H9 (cell line): ENCODE measurements around the gene SYNE4. TPM values are rescaled to one million over a fixed set of nuclear protein-coding genes. Genes with fewer than 3 reads are reported as not detected.

ENCODE experiments used
- DNase-seq: peaks from one replicate; pipeline ENCODE4 v3.0.0-alpha.2; 2017
- H2AFZ ChIP-seq: one replicate; pipeline ENCODE4 v1.6.1; 2013; ENCODE audit warnings: mild to moderate bottlenecking, low read length, control low read depth, moderate library complexity
- H2AK5ac ChIP-seq: 2 replicates; pipeline ENCODE4 v1.6.1; 2013; ENCODE audit warnings: low read length, control low read depth, mixed read lengths; ENCODE audit not compliant: insufficient read length
- H2BK120ac ChIP-seq: one replicate; pipeline ENCODE4 v1.6.1; 2013; ENCODE audit warnings: low read depth, mild to moderate bottlenecking, low read length, control low read depth, inconsistent platforms; ENCODE audit not compliant: poor library complexity, severe bottlenecking
- H2BK12ac ChIP-seq: 2 replicates; pipeline ENCODE4 v1.6.1; 2013; ENCODE audit warnings: low read length, control low read depth, mixed read lengths, low read depth; ENCODE audit not compliant: insufficient read length
- H2BK15ac ChIP-seq: 2 replicates; pipeline ENCODE4 v1.6.1; 2013; ENCODE audit warnings: low read depth, low read length, control low read depth
- H2BK20ac ChIP-seq: one replicate; pipeline ENCODE4 v1.6.1; 2013; ENCODE audit warnings: low read depth, mild to moderate bottlenecking, low read length, control low read depth, inconsistent platforms; ENCODE audit not compliant: poor library complexity, severe bottlenecking
- H2BK5ac ChIP-seq: 2 replicates; pipeline ENCODE4 v1.6.1; 2013; ENCODE audit warnings: low read length, control low read depth, mixed read lengths; ENCODE audit not compliant: insufficient read length
- H3K14ac ChIP-seq: 2 replicates; pipeline ENCODE4 v1.6.1; 2013; ENCODE audit warnings: low read length, control low read depth; ENCODE audit not compliant: insufficient read depth
- H3K18ac ChIP-seq: 2 replicates; pipeline ENCODE4 v1.6.1; 2013; ENCODE audit warnings: low read depth, mild to moderate bottlenecking, mixed read lengths, low read length, control low read depth; ENCODE audit not compliant: insufficient read length
- H3K23ac ChIP-seq: 2 replicates; pipeline ENCODE4 v1.6.1; 2013; ENCODE audit warnings: low read length, control low read depth, mixed read lengths, low read depth; ENCODE audit not compliant: insufficient read length
- H3K23me2 ChIP-seq: 2 replicates; pipeline ENCODE4 v1.6.1; 2013; ENCODE audit warnings: low read depth, mild to moderate bottlenecking, mixed read lengths, low read length, control low read depth; ENCODE audit not compliant: insufficient read length, poor library complexity, severe bottlenecking
- H3K27ac ChIP-seq: 2 replicates; pipeline ENCODE4 v1.5.1; 2013; ENCODE audit warnings: low read length, control low read depth, mixed read lengths, low read depth; ENCODE audit not compliant: insufficient read length
- H3K27me3 ChIP-seq: 2 replicates; pipeline ENCODE4 v1.6.1; 2013; ENCODE audit warnings: low read length, control low read depth, inconsistent platforms; ENCODE audit not compliant: insufficient read depth
- H3K4ac ChIP-seq: 2 replicates; pipeline ENCODE4 v1.6.1; 2013; ENCODE audit warnings: low read depth, mild to moderate bottlenecking, control low read depth, inconsistent platforms, low read length, moderate library complexity
- H3K4me1 ChIP-seq: 2 replicates; pipeline ENCODE4 v1.6.1; 2013; ENCODE audit warnings: low read length, control low read depth, inconsistent platforms; ENCODE audit not compliant: insufficient read depth
- H3K4me2 ChIP-seq: 2 replicates; pipeline ENCODE4 v1.6.1; 2013; ENCODE audit warnings: low read length, control low read depth, mixed read lengths; ENCODE audit not compliant: insufficient read length, insufficient read depth
- H3K56ac ChIP-seq: 2 replicates; pipeline ENCODE4 v1.6.1; 2013; ENCODE audit warnings: low read depth, mild to moderate bottlenecking, mixed read lengths, low read length, control low read depth; ENCODE audit not compliant: insufficient read length
- H3K79me1 ChIP-seq: 2 replicates; pipeline ENCODE4 v1.6.1; 2013; ENCODE audit warnings: low read depth, mild to moderate bottlenecking, moderate library complexity, low read length, control low read depth, inconsistent platforms; ENCODE audit not compliant: insufficient read depth, poor library complexity, severe bottlenecking
- H3K79me2 ChIP-seq: 2 replicates; pipeline ENCODE4 v1.6.1; 2013; ENCODE audit warnings: low read length, control low read depth, inconsistent platforms; ENCODE audit not compliant: insufficient read depth
- H3K9ac ChIP-seq: 2 replicates; pipeline ENCODE4 v1.6.1; 2013; ENCODE audit warnings: low read length, control low read depth, mixed read lengths; ENCODE audit not compliant: insufficient read length; ENCODE audit errors: extremely low read depth
- H3K9me3 ChIP-seq: one replicate; pipeline ENCODE4 v1.6.1; 2013; ENCODE audit warnings: low read depth, low read length, inconsistent platforms; ENCODE audit not compliant: control insufficient read depth
- H3T11ph ChIP-seq: one replicate; pipeline ENCODE4 v1.6.1; 2013; ENCODE audit warnings: mild to moderate bottlenecking, low read length, control low read depth, inconsistent platforms
- H4K20me1 ChIP-seq: one replicate; pipeline ENCODE4 v1.6.1; 2013; ENCODE audit not compliant: control insufficient read depth, insufficient read length, insufficient read depth
- H4K5ac ChIP-seq: 2 replicates; pipeline ENCODE4 v1.6.1; 2013; ENCODE audit warnings: low read depth, mild to moderate bottlenecking, mixed read lengths, low read length, control low read depth; ENCODE audit not compliant: insufficient read length
- H4K8ac ChIP-seq: replicated peaks from 2 replicates; pipeline ENCODE4 v1.6.1; 2013; ENCODE audit warnings: low read length, control low read depth, mixed read lengths, low read depth; ENCODE audit not compliant: insufficient read length
- H4K91ac ChIP-seq: 2 replicates; pipeline ENCODE4 v1.6.1; 2013; ENCODE audit warnings: low read depth, mild to moderate bottlenecking, moderate library complexity, mixed read lengths, low read length, control low read depth; ENCODE audit not compliant: insufficient read length
- H3K27ac Mint-ChIP-seq, 3 experiments: 2 replicates in 2 of 3; 3 replicates in 1 of 3; pipeline ENCODE4 v1.8.0; 2020 to 2021; ENCODE audit warnings: mixed read lengths in 3 of 3, mild to moderate bottlenecking in 1 of 3, moderate library complexity in 1 of 3
- H3K27me3 Mint-ChIP-seq: 2 replicates; pipeline ENCODE4 v1.8.0; 2021; ENCODE audit warnings: low read depth, mild to moderate bottlenecking, moderate library complexity, mixed read lengths
- H3K36me3 Mint-ChIP-seq, 3 experiments: 2 replicates in 2 of 3; 3 replicates in 1 of 3; pipeline ENCODE4 v1.8.0; 2020 to 2021; ENCODE audit warnings: low read depth in 3 of 3, mixed read lengths in 3 of 3; ENCODE audit not compliant: insufficient read depth in 1 of 3
- H3K4me1 Mint-ChIP-seq, 2 experiments: 2 replicates each; pipeline ENCODE4 v1.8.0; 2020; ENCODE audit warnings: mixed read lengths in 2 of 2
- H3K4me3 Mint-ChIP-seq, 2 experiments: 2 replicates in 1 of 2; 3 replicates in 1 of 2; pipeline ENCODE4 v1.8.0; 2020 to 2021; ENCODE audit warnings: mild to moderate bottlenecking in 2 of 2, mixed read lengths in 2 of 2, moderate library complexity in 1 of 2
- H3K9me3 Mint-ChIP-seq, 2 experiments: 2 replicates in 1 of 2; 3 replicates in 1 of 2; pipeline ENCODE4 v1.8.0; 2020; ENCODE audit warnings: mild to moderate bottlenecking in 2 of 2, mixed read lengths in 2 of 2, moderate library complexity in 1 of 2
- CTCF ChIP-seq: fragments of 200-600 bp; sonication (generic); conservative IDR thresholded peaks from 3 replicates; pipeline ENCODE4 v1.8.0; 2021; ENCODE audit warnings: antibody characterized with exemption, mild to moderate bottlenecking
- WGBS: extraction: QIAGEN DNeasy Blood & Tissue Kit; methylation state at CpG from one replicate; pipeline ENCODE4 v1.1.7; 2013; ENCODE audit warnings: missing lambda C conversion rate, low lambda C conversion rate, mixed read lengths; ENCODE audit not compliant: insufficient read length; ENCODE audit errors: extremely low coverage; 5-methylcytosine and 5-hydroxymethylcytosine counted together
- total RNA-seq: library from RNA; stranded (reverse); gene quantifications from 2 replicates; pipeline ENCODE4 v1.2.1, GENCODE V29; 2021

SYNE4 gene
- total RNA-seq, 1 experiment from 2014 or later: 19.2 TPM

- H3K79me2 ChIP-seq: no peaks in the 10 kb centered on the region
Measured at GRCh38 chr19:36014012-36014924, 5.7 kb upstream of the SYNE4 start, which contains the start of gene ALKBH6. Gene ALKBH6 (minus strand): TSS chr19:36014213. CDS start chr19:36013397, 816 bp downstream.

More at GRCh38 chr19:36014012-36014924, 5.7 kb upstream of the SYNE4 start, which contains the start of gene ALKBH6:
- H4K8ac ChIP-seq: no peak within 1 kb of the TSS
- no peak within 1 kb of the TSS for H2BK5ac ChIP-seq
- Mint-ChIP-seq H3K27me3 (peaks cover 1% of the 10 kb centered on the region), H3K4me1 (peaks cover 30% of the 10 kb centered on the region in 2 experiments), H3K9me3 (no peaks in the 10 kb centered on the region; a peak in 1 of 5 replicates), H3K4me3 (peak within 1 kb of the TSS; percentile 97 to 98), H3K27ac (peak within 1 kb of the TSS; percentile 81 to 96 (median 83); a peak in 6 of 7 replicates), H3K36me3 (peaks cover 3 to 36% (median 18%) of the 10 kb centered on the region in 3 experiments; a peak in 6 of 7 replicates)
- H4K20me1 ChIP-seq: no peaks in the 10 kb centered on the region
- no peaks in the 10 kb centered on the region for H3K4me1 ChIP-seq
- H3K79me1 ChIP-seq: peaks cover 2% of the 10 kb centered on the region
- WGBS: no CpG with 5 or more reads among the region's 42 CpGs
- H2BK15ac ChIP-seq: no peak within 1 kb of the TSS
- no peak within 1 kb of the TSS for H3K18ac ChIP-seq
- no peak within 1 kb of the TSS for H3K4ac ChIP-seq
- no peak within 1 kb of the TSS for H4K91ac ChIP-seq
- TF ChIP-seq CTCF: no peak
- no peak within 1 kb of the TSS for H2AFZ ChIP-seq
- H3K9me3 ChIP-seq: no peaks in the 10 kb centered on the region
- no peak within 1 kb of the TSS for H2AK5ac ChIP-seq
- peak within 1 kb of the TSS; percentile 98 for H3K4me2 ChIP-seq
- H3K56ac ChIP-seq: no peak within 1 kb of the TSS
- no peak within 1 kb of the TSS for H2BK20ac ChIP-seq
- H3K23ac ChIP-seq: no peak within 1 kb of the TSS
- no peak within 1 kb of the TSS for H3K27ac ChIP-seq
- no peak within 1 kb of the TSS for H2BK12ac ChIP-seq
- H4K5ac ChIP-seq: no peak within 1 kb of the TSS
- H3K23me2 ChIP-seq: peaks cover 15% of the 10 kb centered on the region
- no peak within 1 kb of the TSS for H3K14ac ChIP-seq
- no peak within 1 kb of the TSS for H2BK120ac ChIP-seq
- no peak within 1 kb of the TSS for H3T11ph ChIP-seq
- H3K9ac ChIP-seq: peak within 1 kb of the TSS; percentile 66
- H3K27me3 ChIP-seq: no peaks in the 10 kb centered on the region
- peak; percentile 99 for DNase-seq
